NCI-H1417 (cell line): ENCODE measurements around the gene EPM2AIP1.
A peak's percentile ranks its signal among the peaks of the same experiment; 100 is the strongest.
"Not testable (repeated sequence)": the region's sequence is repeated elsewhere in the genome, so short reads cannot be mapped to it uniquely, and the experiment has no call there.

Experiments
- DNase-seq, 3 experiments: peaks; one replicate each; lab custom pipeline; 2025; lab: John Stamatoyannopoulos, UW

EPM2AIP1 gene

GRCh38 chr3:36954452-36955134, 38.3 kb downstream of the EPM2AIP1 start:
- no peak for DNase-seq

GRCh38 chr3:36947814-36948213, 45.1 kb downstream of the EPM2AIP1 start:
- DNase-seq, result not testable (repeated sequence)

- DNase-seq, result no peak
Observed at GRCh38 chr3:36945333-36945980, 47.5 kb downstream of the EPM2AIP1 start.

- peak; percentile 21 to 86 (median 65) for DNase-seq
Observed at GRCh38 chr3:36944641-36945270, 48.2 kb downstream of the EPM2AIP1 start, which contains the start of gene TRANK1. TRANK1 (minus strand) TSS chr3:36945054; CDS start chr3:36944809, 245 bp downstream.

- DNase-seq, result peak in 2 of 3 experiments; percentile 84 to 86
Observed at GRCh38 chr3:36944012-36944640, 48.8 kb downstream of the EPM2AIP1 start.

- peak in 2 of 3 experiments; percentile 38 to 66 for DNase-seq
Observed at GRCh38 chr3:36943601-36944000, 49.3 kb downstream of the EPM2AIP1 start.

- DNase-seq, result no peak
Observed at GRCh38 chr3:36942638-36943248, 50.2 kb downstream of the EPM2AIP1 start.

GRCh38 chr3:36941658-36942057, 51.3 kb downstream of the EPM2AIP1 start:
- DNase-seq, result no peak

- no peak for DNase-seq
Observed at GRCh38 chr3:36941162-36941561, 51.8 kb downstream of the EPM2AIP1 start.

GRCh38 chr3:36937492-36937891, 55.4 kb downstream of the EPM2AIP1 start:
- DNase-seq, result no peak
